Astrocyte of the cerebellum (primary cell): ENCODE measurements around the gene LEMD1.
"Not testable (repeated sequence)": the region's sequence is repeated elsewhere in the genome, so short reads cannot be mapped to it uniquely, and the experiment has no call there.

Experiments
- DNase-seq: peaks from one replicate; pipeline ENCODE4 v3.0.0-alpha.2; 2011; ENCODE audit warnings: low read depth
- H3K4me3 ChIP-seq: 2 replicates; pipeline ENCODE4 v1.5.1; 2011; ENCODE audit warnings: mild to moderate bottlenecking, low read depth, low read length, moderate library complexity
- CTCF ChIP-seq: IDR thresholded peaks from 2 replicates; pipeline ENCODE4 v1.5.1; 2012; ENCODE audit warnings: low read length, low read depth, moderate library complexity, mild to moderate bottlenecking; ENCODE audit errors: missing control alignments
- in situ Hi-C: cut with HindIII; loops from 2 replicates; pipeline ENCODE4 v1.10.0; 2017; ENCODE audit warnings: low sequenced_read_pairs

Gene LEMD1

DNA sequence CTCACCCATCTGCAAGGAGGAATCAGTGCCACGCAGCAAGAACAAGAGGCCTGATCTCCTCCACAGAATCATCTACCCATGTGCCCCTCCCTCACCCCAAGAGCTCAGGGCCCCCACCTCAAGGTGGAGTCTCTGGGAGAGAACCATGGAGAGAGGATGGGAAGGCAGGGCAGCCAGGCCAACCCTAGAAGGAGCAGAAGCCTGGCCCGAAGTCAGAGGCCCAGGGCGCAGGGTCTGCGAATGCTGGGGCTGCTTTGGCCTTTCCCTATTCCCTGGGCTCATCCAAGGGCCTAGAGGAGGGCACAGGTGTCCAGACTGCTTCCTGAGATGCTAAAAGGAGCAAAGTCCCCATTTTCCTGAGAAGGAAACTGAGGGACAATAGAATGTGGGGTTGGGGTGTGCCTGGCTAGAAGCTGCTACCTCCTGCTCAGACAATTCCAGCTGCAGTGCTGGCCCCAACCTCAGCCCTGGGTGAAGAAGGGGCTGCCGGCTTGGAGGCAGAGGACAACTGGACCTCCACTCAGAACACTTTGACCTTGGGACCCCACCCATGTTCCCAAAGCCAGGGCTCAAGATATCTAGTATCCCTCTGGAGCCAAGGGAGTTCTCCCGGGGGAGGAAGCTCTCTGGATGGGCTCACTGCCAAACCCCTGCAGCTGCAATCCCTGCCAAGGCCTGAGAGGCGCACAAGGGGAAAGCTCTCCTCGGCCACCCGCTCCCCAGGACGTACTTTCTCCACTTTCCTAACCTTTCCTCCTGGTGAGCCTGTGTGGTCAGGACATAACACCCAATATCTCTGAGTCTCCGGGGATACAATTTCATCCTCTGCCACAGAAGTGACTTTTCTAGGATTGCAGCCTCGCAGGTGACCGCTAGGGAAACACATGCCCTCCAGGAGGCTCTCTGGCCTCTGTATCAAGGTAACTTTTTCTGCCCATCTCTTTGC lies 16.6 kb upstream of the LEMD1 start:
- in situ Hi-C loops = no loop called here
- H3K4me3 ChIP-seq = no peak overlapping the region
- TF ChIP-seq CTCF = peak; percentile 75
- DNase-seq = no peak

GRCh38 chr1:205437570-205437969 lies 15.7 kb upstream of the LEMD1 start:
- no peak for DNase-seq
- in situ Hi-C loops = no loop called here
- TF ChIP-seq CTCF = no peak
- no peak overlapping the region for H3K4me3 ChIP-seq

DNA sequence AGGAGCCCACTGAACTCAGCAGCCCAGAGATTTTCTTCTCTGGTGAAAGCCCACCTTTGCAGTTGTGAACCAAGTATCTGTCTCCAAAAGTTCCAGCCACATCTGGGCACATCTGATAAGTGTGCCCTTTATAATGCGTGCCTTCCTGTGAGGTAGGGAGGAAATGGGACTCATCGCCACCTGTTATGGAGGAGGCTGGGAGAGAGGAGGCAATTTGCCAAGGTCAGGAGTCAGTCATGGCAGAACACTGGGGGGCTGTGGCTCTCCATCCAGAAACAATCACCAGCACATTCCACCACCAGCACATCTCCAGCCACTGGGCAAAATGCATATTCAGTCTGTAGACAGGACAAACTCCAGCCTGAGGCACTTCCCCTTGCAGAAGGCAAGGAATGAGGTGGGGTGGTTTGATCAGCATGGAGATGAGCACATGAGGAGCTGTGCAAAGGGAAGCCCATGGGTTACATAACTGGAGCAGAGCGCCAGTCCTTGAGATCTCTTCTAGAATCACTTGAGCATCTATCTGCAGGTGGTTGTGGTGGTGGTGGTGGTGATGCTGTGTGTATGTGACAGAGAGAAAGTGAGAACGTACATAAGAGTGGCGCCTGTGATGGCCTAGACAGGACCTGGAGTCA lies 15.0 kb upstream of the LEMD1 start:
- TF ChIP-seq CTCF = no peak
- H3K4me3 ChIP-seq = no peak overlapping the region
- in situ Hi-C loops = no loop called here
- DNase-seq = no peak

GRCh38 chr1:205435578-205436573 lies 14.0 kb upstream of the LEMD1 start:
- TF ChIP-seq CTCF = no peak
- DNase-seq = no peak
- in situ Hi-C loops = no loop called here
- no peak overlapping the region for H3K4me3 ChIP-seq

- in situ Hi-C loops = no loop called here
- TF ChIP-seq CTCF = no peak
- no peak for DNase-seq
- H3K4me3 ChIP-seq = no peak overlapping the region
Measured at GRCh38 chr1:205434738-205435137, 12.9 kb upstream of the LEMD1 start.

- DNase-seq, in situ Hi-C loops, H3K4me3 ChIP-seq: not testable (repeated sequence)
Measured at GRCh38 chr1:205432692-205433091, 10.8 kb upstream of the LEMD1 start.
